Renal pelvis (tissue), 4 donors: Measurements from ENCODE around the gene RBM3. TPM values are rescaled to one million over a fixed set of nuclear protein-coding genes. Genes with fewer than 3 reads are reported as not detected.

ENCODE experiments used
- DNase-seq: peaks from one replicate; pipeline ENCODE4 v3.0.0-alpha.2; 2013
- polyA plus RNA-seq, 3 donors: library from polyadenylated mRNA; unstranded; fragments of 120-200 nt; gene quantifications; one replicate each; pipeline ENCODE4 v1.2.1, GENCODE V29; 2013; ENCODE audit not compliant: insufficient read length in 3 of 3

Gene RBM3
- polyA plus RNA-seq, 3 donors = 220 to 346 (median 304) TPM

GRCh38 chrX:48606091-48606490 is 31.8 kb downstream of the RBM3 start:
- no peak for DNase-seq

- no peak for DNase-seq
Observed at GRCh38 chrX:48611703-48612102, 37.4 kb downstream of the RBM3 start.

DNA sequence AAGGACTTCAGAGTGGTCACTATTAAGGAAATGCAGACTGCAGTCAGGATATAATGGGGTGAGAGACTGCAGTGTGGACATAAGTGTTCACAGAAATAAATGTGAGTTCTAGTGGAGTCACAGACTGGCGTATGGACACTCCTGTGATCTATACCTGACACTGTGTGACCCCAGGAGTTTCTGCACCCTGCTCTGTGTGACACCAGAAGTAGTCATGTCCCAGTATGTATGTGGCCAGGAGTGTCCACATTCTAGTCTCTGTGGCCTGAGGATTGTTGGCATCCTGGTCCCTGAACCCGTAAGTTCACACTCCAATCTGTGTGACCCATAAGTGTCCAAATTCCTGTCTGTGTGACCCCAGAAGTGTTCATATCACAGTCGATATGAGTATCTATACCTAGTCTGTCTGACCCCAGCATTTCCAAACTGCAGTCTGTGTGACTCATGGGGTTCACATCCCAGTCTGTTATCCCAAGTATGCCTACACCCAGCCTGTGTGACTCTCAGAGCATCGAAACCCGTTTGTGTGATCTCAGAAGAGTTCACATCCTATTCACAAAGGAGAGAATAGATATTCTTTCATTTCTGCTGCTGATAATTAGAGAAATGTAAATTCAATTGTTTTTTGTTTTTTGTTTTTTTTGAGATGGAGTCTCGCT is 39.3 kb downstream of the RBM3 start:
- no peak for DNase-seq

DNA sequence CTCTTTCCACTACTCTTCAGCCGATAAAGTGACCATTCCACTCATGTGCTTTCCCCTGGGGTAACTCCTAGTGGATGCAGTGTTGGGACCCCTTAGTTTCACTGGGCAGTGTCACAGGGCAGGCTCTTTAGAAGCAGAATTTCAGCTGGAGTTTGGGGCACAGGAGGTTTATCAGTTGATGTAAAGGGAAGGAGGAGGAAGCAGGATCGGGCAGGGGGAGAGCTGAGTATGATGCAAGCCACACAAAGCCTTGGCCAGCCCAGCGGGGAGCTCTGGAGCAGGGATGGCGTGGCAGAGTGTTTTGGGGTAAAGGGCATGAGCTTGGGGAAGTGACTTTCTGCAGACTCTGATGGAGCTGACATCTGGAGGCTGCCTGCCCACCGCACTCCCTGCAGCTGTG is 42.3 kb downstream of the RBM3 start:
- no peak for DNase-seq

DNA sequence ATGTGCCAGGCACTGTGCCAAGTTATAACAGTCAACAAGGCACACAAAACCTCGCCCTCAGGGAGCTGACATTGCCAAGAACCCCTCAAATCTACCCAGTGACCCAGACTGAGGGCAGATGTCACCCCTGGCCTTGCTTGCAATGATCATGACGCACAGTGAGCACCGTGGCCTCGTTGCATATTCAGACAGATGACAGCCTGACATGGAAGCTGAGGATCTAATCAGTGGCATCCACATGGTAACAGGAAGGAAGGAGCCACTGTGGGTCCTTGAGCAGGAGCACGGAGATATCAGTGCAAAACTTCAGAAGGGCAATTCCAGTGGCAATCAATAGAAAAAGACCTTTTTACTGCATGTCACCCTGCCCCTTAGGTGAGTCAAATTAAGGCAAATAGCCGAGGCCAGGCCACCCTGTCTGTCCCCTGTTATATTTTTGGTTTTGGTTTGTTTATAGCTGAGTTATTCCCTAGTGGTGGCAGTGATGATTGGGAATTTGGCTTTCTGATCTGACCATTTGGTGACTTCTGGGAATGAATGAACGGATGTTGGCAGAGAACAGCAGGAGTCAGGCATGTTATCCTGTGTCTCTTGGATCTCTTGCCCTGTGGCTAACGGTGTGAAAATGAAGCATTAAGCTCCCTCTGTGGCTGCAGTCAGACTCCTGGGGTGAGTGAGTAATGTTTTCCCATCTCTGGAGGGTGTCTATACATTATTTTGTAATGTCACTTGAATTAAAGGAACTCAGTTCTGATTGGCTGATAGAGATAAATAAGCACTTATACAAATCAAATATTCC is 43.5 kb downstream of the RBM3 start:
- DNase-seq = no peak

GRCh38 chrX:48626401-48627298 is 52.4 kb downstream of the RBM3 start:
- no peak for DNase-seq

Other genes with a start within 250 kb of the RBM3 start
- gene SSX3, start 217.8 kb upstream of the RBM3 start, polyA plus RNA-seq = not detected
- not detected for gene SSX4, start 190.9 kb upstream of the RBM3 start, polyA plus RNA-seq
- gene SSX4B, start 162.5 kb upstream of the RBM3 start, polyA plus RNA-seq = not detected
- gene SLC38A5, start 104.2 kb upstream of the RBM3 start, polyA plus RNA-seq = 10 to 100 TPM in 2 of 3 donors, 1 to 10 TPM in 1; 5.4 to 10.5 (median 10.3) TPM
- gene FTSJ1, start 98.3 kb upstream of the RBM3 start, polyA plus RNA-seq = 10 to 100 TPM; 34.8 to 40.2 (median 39.5) TPM
- gene PORCN, start 65.5 kb upstream of the RBM3 start, polyA plus RNA-seq = 10 to 100 TPM in 1 of 3 donors, 1 to 10 TPM in 2; 7.5 to 10.7 (median 9.8) TPM
- 10 to 100 TPM; 78.3 to 82.8 (median 82.4) TPM for gene EBP, start 52.7 kb upstream of the RBM3 start, polyA plus RNA-seq
- gene TBC1D25, start 34.8 kb upstream of the RBM3 start, polyA plus RNA-seq = 10 to 100 TPM; 11.1 to 12.5 (median 11.7) TPM
- gene WDR13, start 23.0 kb downstream of the RBM3 start, polyA plus RNA-seq = 100 to 1,000 TPM; 145 to 177 (median 154) TPM
- 1 to 10 TPM; 2.7 to 4.9 (median 4.0) TPM for gene WAS, start 109.3 kb downstream of the RBM3 start, polyA plus RNA-seq
- gene SUV39H1, start 122.2 kb downstream of the RBM3 start, polyA plus RNA-seq = 1 to 10 TPM; 7.0 to 8.2 (median 7.7) TPM
- 1 to 10 TPM in 2 of 3 donors, under 1 TPM in 1; 0.79 to 1.4 (median 1.2) TPM for gene GLOD5, start 187.3 kb downstream of the RBM3 start, polyA plus RNA-seq
- under 1 TPM; 0.44 to 0.87 (median 0.54) TPM for gene GATA1, start 212.1 kb downstream of the RBM3 start, polyA plus RNA-seq
- gene HDAC6, start 227.6 kb downstream of the RBM3 start, polyA plus RNA-seq = 100 to 1,000 TPM; 165 to 202 (median 198) TPM